ENCODE data around the gene SMARCD1. TPM values are rescaled to one million over a fixed set of nuclear protein-coding genes. Genes with fewer than 3 reads are reported as not detected.
"Not testable (repeated sequence)": the region's sequence is repeated elsewhere in the genome, so short reads cannot be mapped to it uniquely, and the experiment has no call there.

Gene SMARCD1
- total RNA-seq, 1 donor from 2014 or later = 160 TPM

DNA sequence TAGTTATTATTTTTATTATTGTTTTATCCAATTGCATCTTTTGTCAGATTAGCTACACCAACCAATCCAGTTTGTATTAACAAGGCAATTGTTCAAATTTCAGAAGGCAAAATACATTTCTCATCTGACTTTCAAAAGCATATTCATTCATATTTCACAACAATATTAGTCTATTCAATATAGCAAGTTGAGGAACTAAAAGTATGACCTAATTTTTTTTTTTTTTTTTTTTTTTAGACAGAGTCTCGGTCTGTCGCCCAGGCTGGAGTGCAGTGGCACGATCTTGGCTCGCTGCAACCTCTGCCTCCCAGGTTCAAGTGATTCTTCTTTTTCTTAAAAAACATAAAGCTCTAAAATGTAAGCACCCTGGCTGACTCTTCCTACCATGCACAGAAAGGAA, 44.1 kb downstream of the SMARCD1 start:
- H3K36me3 Mint-ChIP-seq (ENCODE audit: insufficient read depth) = peaks cover 23% of the 10 kb centered on the region
- H3K4me1 Mint-ChIP-seq (ENCODE audit: low read depth) = peaks cover 4% of the 10 kb centered on the region
- no peak overlapping the region for H3K4me3 Mint-ChIP-seq (ENCODE audit: low read depth)
- no peak overlapping the region for H3K27ac Mint-ChIP-seq
- no peaks in the 10 kb centered on the region for H3K9me3 Mint-ChIP-seq (ENCODE audit: low read depth)
- DNase-seq (ENCODE audit: low spot score, unreplicated experiment) = no peak
- no peaks in the 10 kb centered on the region for H3K27me3 Mint-ChIP-seq
- no peak for TF ChIP-seq CTCF (IDR thresholded peaks at IDR 0.05; ENCODE audit: unreplicated experiment)

DNA sequence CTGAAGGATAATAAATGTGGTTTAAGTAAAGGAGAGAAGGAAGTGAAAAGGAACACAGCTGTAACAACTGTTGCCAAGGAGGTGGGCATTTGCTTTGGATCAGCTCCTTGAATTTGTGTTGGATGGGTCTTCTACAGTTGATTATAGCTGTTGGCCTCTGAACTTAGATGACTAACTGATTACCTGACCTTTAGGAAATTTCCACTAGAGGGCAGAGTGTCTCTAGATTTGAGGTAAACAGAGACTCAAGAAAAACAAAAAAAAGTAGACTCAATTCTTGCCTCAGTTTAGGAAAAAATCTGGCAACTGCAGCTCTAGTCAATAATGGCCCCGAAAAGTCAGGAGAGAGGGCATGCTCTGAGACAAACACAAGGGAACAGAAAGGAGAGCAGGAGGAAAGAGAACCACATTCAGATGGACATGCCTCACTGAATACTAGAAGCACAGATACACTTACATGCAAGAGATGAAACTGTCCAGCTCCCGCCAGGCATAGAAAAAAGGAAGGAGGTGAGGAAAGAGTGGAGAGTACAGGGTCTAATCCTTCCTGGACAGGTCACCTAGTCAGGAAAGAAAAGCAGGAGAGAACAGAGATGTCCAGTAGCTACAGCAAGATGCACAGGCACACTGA, 47.5 kb downstream of the SMARCD1 start:
- H3K9me3 Mint-ChIP-seq (ENCODE audit: low read depth) = no peaks in the 10 kb centered on the region
- H3K4me3 Mint-ChIP-seq (ENCODE audit: low read depth) = no peak overlapping the region
- H3K36me3 Mint-ChIP-seq (ENCODE audit: insufficient read depth) = peaks cover 23% of the 10 kb centered on the region
- TF ChIP-seq CTCF (IDR thresholded peaks at IDR 0.05; ENCODE audit: unreplicated experiment) = peak; percentile 78
- H3K27me3 Mint-ChIP-seq = no peaks in the 10 kb centered on the region
- H3K27ac Mint-ChIP-seq = no peak overlapping the region
- no peaks in the 10 kb centered on the region for H3K4me1 Mint-ChIP-seq (ENCODE audit: low read depth)
- DNase-seq (ENCODE audit: low spot score, unreplicated experiment) = no peak

DNA sequence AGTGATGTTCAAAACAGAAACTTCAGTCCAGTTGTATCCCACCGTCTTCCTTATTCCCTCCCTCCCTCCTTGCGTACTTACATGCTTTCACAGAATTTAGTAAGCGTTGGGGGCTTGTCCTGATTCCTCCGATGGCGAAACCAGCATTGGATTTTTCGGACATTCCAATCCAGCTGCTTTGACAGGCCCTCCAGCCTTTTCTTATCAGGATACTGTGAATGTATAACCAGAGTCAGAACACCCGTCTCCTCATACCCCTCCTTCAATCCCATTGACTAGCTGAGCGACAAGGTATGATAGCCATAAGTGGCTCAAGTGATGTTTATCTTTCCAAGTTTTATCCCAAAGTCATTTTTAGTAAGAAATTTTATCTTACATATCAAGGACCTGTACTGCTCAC, 57.9 kb downstream of the SMARCD1 start:
- H3K36me3 Mint-ChIP-seq (ENCODE audit: insufficient read depth) = peaks cover 14% of the 10 kb centered on the region
- no peak overlapping the region for H3K4me3 Mint-ChIP-seq (ENCODE audit: low read depth)
- DNase-seq (ENCODE audit: low spot score, unreplicated experiment) = no peak
- peaks cover 20% of the 10 kb centered on the region for H3K4me1 Mint-ChIP-seq (ENCODE audit: low read depth)
- peak overlapping the region; percentile 92 for H3K27ac Mint-ChIP-seq
- no peaks in the 10 kb centered on the region for H3K9me3 Mint-ChIP-seq (ENCODE audit: low read depth)
- no peaks in the 10 kb centered on the region for H3K27me3 Mint-ChIP-seq
- TF ChIP-seq CTCF (IDR thresholded peaks at IDR 0.05; ENCODE audit: unreplicated experiment) = no peak

- H3K27ac Mint-ChIP-seq = no peak overlapping the region
- peaks cover 20% of the 10 kb centered on the region for H3K4me1 Mint-ChIP-seq (ENCODE audit: low read depth)
- H3K36me3 Mint-ChIP-seq (ENCODE audit: insufficient read depth) = peaks cover 11% of the 10 kb centered on the region
- TF ChIP-seq CTCF (IDR thresholded peaks at IDR 0.05; ENCODE audit: unreplicated experiment) = no peak
- no peak overlapping the region for H3K4me3 Mint-ChIP-seq (ENCODE audit: low read depth)
- H3K27me3 Mint-ChIP-seq = no peaks in the 10 kb centered on the region
- no peaks in the 10 kb centered on the region for H3K9me3 Mint-ChIP-seq (ENCODE audit: low read depth)
- DNase-seq (ENCODE audit: low spot score, unreplicated experiment) = no peak
Observed at GRCh38 chr12:50145439-50145838, 60.3 kb downstream of the SMARCD1 start.

DNA sequence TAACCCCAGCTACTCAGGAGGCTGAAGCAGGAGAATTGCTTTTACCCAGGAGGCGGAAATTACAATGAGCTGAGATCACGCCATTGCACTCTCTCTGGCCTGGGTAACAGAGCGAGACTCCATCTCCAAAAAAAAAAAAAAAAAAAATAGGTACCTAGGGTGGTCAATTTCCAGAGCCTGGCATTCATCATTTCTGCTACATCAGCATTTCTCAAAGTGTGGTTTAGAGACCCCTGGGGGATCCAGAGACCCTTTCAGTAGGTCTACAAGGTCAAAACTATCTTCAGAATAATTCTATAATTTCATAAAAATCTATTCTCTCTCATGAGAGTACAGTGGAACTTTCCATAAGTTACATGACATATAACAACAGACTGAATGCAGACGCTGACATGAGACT, 62.1 kb downstream of the SMARCD1 start:
- Mint-ChIP-seq H3K9me3 (ENCODE audit: low read depth) (no peaks in the 10 kb centered on the region), H3K36me3 (ENCODE audit: insufficient read depth) (peaks cover 3% of the 10 kb centered on the region), H3K27ac (no peak overlapping the region), H3K27me3 (no peaks in the 10 kb centered on the region), H3K4me3 (ENCODE audit: low read depth) (no peak overlapping the region), H3K4me1 (ENCODE audit: low read depth) (peaks cover 20% of the 10 kb centered on the region)
- DNase-seq (ENCODE audit: low spot score, unreplicated experiment) = no peak
- no peak for TF ChIP-seq CTCF (IDR thresholded peaks at IDR 0.05; ENCODE audit: unreplicated experiment)

DNA sequence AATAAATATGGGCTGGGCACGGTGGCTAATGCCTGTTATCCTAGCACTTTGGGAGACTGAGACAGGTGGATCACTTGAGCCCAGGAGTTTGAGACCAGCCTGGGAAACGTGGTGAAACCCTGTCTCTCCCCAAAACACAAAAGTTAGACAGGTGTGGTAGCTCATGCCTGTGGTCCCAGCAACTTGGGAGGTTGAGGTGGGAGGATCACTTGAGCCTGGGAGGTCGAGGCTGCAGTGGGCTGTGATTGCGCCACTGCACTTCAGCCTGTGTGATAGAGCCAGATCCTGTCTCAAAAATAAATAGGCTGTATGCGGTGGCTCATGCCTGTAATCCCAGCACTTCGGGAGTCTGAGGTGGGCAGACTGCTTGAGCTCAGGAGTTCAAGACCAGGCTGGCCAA, 62.9 kb downstream of the SMARCD1 start:
- H3K27me3 Mint-ChIP-seq; H3K36me3 Mint-ChIP-seq (ENCODE audit: insufficient read depth); DNase-seq (ENCODE audit: low spot score, unreplicated experiment); H3K4me3 Mint-ChIP-seq (ENCODE audit: low read depth); H3K27ac Mint-ChIP-seq; H3K9me3 Mint-ChIP-seq (ENCODE audit: low read depth): not testable (repeated sequence)
- H3K4me1 Mint-ChIP-seq (ENCODE audit: low read depth) = peaks cover 13% of the 10 kb centered on the region

All from progenitor cell of endocrine pancreas (in vitro differentiated cells).